GM12873 (cell line): Measurements from ENCODE around the gene METTL25B.

Source experiments
- TF ChIP-seq, protein P1 (sequence below): IDR thresholded peaks from 2 replicates; pipeline ENCODE4 v1.5.1; 2012; ENCODE audit warnings: low read depth, mild to moderate bottlenecking, moderate library complexity, low read length, control low read depth; ENCODE audit not compliant: insufficient read depth; ENCODE audit errors: missing control alignments

METTL25B gene

DNA sequence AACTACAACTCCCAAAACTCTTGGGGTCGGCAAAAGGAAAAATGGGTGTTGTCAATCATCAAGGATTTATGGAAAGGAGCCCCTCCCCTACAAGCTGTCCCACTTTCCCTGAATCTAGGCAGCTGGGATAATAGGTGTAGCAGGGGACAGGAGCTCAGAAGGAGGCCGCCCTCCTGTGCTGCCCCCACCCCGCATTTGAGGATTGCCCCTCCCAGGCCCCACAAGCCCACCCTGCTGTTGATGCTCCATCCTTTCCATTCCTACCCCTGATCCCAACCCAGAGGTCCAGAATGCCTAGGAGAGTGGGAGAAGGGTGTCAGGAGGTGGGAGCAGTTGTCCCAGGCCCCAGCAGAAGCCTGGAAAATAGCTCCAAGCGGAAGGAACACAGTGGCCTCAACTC lies 14.5 kb downstream of the METTL25B start:
- TF ChIP-seq, protein P1, sequence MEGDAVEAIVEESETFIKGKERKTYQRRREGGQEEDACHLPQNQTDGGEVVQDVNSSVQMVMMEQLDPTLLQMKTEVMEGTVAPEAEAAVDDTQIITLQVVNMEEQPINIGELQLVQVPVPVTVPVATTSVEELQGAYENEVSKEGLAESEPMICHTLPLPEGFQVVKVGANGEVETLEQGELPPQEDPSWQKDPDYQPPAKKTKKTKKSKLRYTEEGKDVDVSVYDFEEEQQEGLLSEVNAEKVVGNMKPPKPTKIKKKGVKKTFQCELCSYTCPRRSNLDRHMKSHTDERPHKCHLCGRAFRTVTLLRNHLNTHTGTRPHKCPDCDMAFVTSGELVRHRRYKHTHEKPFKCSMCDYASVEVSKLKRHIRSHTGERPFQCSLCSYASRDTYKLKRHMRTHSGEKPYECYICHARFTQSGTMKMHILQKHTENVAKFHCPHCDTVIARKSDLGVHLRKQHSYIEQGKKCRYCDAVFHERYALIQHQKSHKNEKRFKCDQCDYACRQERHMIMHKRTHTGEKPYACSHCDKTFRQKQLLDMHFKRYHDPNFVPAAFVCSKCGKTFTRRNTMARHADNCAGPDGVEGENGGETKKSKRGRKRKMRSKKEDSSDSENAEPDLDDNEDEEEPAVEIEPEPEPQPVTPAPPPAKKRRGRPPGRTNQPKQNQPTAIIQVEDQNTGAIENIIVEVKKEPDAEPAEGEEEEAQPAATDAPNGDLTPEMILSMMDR: no peak

DNA sequence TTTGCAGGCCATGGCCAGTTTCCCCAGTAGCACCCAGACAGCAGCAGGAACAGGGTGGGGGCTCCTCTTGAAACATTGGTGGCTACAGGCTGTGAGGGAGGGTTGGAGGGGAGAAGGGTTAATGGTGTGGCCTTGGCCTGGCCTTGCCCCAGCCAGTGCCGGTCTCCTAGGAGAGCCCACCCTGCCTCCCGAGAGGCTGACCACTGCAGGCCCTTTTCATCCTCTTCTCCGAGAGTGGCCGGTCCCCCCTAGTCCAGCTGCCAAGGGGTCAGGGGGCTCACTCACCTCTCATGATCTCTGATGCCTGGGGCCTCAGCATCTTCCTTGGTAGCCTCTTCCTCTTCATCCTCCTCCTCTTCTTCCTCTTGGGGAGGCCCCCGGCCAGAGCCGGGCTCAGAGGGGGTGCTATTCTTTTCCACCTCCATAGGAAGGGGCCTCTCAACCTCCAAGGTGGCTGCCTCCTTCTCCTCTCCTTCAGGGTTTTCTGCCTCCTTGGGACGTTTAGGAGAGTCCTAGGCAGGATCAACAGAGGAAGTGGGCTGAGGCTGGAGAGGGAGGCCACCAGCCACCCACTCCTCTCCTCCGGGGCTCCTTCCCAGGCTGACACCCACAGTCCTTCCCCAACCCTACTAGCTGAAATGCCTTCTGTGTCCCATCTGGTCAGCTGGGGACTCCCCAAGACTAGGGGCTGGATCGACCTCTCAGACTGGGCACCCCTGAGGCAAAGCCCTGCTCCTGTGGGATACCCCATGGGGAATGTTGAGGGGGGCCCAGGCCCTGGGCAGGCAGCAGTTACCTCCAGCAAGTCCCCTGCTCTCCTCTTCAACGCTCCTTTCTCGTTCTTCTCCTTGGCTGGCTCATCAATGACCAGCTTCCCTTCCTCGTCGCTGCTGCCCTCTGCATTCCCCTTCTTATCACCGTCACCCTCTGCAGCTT lies 15.4 kb downstream of the METTL25B start:
- TF ChIP-seq, protein P1: no peak

DNA sequence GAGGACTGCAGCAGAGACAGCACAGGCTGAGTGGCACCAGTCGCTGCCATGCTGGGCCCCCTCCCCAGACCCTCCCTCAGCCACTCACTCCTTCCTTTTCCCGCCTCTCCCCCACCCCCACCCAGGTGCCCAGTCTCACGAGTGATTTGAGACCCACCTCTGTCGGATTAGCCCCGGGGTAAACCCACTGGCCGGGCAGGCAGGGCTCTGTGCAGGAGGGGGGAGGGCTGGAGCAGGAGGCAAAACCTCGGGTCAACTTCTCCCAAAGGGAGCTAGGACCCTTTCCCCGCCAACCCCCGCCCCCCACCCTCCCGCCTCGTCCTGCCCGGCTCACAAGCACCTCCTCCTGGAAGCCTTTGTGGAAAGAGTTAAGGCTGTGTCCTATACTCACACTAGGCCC lies 16.1 kb downstream of the METTL25B start:
- TF ChIP-seq, protein P1: no peak

DNA sequence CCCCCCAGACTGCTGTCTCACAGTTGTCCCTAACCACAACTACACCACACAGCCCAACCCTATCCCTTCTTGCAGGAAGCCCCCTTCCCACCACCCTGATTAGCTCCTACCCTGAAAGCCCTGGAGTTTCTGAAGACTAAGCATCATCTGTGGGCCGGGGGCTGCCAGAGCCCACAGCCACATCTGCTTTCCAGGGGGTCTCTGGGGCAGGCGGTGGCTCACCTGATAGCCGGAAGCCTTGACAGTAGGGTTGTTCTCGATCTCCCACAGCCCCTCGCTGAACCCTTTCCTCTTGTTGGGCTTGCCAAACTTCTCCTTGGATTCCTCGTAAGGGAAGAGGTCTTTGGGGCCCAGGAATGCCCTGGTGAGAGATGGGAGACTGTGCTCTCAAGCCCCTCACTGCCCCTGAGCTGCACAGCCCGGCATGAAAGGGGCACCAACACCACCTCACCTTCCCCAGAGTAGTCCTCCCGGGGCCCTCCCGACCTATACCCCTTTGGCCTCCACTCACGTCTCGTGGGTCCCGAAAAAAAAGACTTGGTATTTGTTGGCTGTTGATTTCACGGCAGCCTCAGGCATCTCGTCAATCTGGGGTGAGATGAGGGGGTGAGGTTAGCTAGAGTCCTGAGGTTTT lies 16.6 kb downstream of the METTL25B start:
- TF ChIP-seq, protein P1: no peak

DNA sequence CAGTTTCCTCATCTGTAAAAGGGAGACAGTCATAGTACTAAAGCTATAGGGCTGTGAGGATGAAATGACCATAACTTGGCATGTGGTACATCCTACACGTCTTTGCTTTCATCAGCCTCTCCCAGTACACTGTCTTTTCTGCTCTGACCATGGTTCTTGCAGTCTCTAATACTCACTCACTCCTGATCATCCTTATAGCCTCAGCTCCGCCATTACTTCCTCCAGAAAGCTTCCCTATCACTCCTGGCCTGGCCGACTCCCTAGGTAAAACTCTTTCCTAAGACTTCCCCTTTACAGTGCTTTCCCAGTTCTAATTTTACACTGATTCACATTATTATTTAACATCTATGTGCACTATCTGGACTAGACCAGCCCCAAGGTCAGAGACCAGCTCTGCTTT lies 17.6 kb downstream of the METTL25B start:
- TF ChIP-seq, protein P1: no peak

DNA sequence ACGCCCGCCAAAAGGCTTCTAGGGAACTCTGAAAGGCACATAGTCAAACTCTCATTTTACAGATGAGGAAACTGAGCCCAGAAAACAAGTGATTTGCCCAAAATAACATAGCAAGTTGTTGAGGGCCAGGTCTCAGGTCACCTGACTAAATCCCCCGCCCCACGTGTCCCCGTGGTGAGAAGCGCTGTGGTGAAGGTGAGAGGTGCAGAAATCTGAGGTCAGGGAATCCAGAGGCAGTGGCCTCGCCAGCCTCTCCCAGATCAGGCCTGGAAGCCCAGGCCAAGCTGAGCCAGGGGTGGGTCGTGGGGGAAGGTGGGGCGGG lies 18.1 kb downstream of the METTL25B start:
- TF ChIP-seq, protein P1: no peak

DNA sequence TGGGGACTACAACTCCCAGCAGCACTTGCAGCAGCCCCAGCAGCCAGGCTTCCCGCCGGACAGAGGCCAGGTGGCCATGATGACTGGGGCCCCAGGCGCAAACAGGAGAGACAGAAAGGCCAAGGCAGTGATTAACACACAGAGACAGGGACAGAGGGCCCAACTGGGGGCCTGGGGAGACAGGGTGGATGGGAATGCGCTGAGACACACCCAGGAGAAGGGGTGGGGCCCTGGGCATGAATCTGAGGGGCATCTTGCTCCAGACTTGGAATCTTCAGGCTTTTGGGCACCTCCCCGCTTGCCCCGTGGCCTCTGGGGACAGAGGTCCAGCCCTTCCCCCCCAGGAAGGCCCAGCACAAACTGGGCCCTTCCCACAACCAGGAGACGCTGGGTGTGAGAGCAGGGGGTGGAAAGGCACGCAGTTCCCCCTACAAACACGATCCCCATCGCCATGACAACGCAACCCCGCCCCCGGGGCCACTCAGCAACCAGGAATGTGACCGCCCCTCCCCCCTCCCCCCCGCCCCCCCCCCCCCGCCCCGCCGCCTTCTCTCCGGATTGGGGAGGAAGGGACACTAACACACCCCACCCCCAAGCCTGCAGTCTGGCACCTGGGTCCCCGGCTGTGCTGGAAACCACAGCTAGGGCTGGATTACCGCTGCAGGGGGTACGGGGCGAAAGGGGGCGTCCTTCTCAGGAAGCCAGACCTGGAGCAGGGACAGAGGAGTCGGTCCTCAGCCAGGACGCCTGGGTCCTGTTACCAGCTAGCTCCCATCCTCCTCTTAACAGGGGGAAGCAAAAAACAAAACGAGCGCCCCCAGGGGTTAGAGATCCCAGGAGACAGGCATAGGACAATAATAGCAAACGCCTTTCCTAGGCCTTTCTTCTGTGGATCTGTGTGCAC lies 18.7 kb downstream of the METTL25B start:
- TF ChIP-seq, protein P1: no peak
